HG03196 (cell line): ENCODE data around the gene DENND1C.
"Not testable (repeated sequence)": the region's sequence is repeated elsewhere in the genome, so short reads cannot be mapped to it uniquely, and the experiment has no call there.

Source experiments
- ATAC-seq: cut with Tn5 transposase; IDR thresholded peaks from one replicate; pipeline ENCODE4 v1.9.1; 2021; ENCODE audit not compliant: unreplicated experiment

The DENND1C gene

DNA sequence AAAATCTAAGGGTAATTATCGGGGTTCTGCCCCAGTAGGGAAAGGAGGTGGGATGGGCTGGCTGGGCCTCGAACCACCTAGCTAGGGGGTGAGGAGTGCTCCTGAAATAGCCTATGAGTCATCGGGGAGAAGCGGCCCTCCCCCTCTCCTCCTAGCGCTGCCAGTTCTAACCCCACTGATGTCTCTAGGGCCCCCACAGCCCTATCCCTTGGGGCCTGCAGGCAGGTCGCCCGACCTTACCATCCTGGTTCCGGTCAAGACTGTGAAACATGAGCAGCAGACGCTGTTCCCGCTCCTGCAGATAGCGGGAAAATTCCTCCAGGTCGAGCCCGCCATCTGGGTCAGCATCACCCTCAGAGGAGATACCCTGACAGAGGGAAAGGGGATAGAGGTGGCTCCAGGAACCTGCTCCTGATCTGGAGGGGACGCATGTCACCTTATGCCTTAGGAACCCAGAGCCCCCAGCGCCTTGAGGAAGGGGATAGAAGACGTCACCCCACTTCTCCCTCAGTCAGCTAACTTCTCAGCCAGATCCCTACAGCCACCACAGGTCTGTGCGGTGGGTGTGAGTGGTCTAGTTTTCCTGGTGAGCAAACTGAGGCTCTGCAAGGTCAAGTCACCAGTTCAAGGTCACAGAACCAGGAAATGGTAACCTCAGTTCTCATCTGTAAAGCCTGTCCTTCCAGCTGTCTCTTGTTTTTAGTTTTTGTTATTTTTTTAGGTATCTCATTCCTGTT lies 23.5 kb downstream of the DENND1C start:
- no peak for ATAC-seq

DNA sequence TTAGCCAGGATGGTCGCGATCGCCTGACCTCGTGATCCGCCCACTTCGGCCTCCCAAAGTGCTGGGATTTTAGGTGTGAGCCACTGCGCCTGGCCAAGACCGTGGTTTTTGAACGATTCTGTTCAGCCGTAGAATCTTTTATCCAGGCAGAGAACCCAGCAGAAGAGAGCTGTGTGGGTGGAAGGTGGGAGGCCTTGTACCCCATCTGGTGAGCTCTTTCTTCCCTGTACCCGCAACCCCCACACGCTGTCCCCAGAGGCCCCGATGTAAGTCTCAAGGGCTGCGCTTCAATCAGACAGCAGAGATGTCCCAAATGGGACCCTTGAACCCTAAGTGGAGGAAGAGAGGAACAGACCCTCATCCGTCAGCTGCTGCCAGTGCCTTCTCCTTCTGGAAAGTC lies 25.7 kb downstream of the DENND1C start:
- no peak for ATAC-seq

DNA sequence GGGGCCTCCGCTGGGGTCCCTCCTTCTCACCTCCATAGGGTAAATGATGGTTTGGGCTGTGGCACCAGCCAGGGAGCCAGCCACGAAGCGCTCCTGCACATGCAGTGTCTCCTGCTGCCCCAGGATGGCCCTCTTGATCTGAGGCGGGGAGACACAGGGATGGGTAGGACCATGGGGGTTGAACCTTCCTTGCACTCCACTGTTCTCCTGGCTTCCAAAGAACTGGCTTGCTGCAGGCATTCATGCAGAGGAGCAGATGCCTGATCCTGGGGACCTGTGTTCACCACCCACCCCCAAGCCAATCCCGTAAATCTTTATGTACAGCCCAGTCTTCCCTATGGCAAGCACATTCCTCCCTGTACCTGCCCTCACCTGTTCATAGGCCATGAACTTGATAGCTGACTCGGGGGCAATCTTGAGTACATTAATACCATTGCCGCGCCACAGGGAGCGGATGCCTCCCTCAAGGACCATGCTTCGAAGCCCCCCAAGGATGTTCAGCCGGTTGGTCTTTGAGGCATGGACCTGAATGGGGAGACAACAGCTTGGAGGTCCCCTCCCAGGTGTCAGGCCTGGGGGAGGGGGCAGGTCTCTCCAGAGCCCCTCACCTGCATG lies 27.5 kb downstream of the DENND1C start:
- no peak for ATAC-seq

DNA sequence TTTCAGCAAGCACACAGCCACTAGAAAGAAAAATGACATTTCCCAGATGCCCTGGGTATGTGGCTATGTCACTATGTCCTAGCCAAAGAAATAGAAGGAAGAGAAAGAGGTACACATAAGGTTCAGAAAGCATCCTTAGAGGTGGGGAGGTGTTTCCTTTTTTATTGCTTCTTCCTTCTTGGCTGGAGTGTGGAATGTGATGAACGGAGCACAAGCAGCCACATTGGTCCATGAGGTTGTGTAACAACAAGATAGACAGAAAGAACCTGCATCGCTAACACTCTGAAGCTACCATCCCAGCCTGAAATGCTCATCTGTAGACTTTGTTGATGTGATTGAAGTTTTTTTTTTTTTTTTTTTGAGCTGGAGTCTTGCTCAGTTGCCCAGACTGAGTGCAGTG lies 28.7 kb downstream of the DENND1C start:
- ATAC-seq = no peak

DNA sequence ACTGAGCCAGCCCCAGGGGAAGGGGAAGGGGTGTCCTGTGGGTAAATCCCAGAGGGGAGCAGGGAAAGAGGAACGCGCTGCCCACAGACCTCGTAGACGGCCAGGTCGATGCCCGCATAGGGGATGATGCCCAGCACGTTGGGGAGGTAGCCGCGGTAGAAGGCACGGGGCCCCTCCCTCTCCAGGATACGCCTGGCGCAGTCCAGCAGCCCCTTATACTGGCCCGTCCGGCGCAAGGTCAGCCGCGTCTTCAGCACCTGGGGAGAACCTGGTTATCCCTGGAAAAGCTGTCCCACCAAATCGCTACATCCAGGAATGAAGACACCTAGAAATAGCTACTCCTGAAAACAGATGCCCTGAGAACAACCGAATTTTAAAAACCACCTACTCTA lies 29.4 kb downstream of the DENND1C start:
- no peak for ATAC-seq

DNA sequence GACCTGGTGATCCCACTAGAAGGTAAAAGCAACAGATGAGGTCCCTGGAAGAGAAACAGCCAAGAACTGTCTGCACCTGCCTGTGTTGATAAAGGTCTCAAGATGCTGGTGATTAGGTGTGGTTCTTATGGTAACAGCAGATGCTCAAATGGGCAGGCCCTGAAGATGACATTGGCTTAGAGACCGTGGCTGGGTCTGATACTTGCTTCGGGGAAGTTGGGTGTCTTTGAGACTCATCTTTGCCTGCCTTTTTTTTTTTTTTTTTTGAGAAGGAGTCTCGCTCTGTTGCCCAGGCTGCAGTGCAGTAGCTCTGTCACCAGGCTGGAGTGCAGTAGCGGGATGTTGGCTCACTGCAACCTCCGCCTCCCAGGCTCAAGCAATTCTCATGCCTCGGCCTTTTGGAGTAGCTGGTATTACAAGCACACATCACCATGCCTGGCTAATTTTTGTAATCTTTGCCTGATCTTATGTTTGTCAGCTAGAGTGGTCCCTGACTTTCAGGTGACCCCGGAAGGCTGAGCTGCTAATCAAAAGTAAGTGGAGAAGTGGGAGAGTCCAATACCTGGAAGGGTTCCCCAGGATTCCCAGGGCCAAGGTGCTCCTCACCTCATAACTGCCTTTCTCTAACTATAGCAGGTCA lies 29.9 kb downstream of the DENND1C start:
- no peak for ATAC-seq

DNA sequence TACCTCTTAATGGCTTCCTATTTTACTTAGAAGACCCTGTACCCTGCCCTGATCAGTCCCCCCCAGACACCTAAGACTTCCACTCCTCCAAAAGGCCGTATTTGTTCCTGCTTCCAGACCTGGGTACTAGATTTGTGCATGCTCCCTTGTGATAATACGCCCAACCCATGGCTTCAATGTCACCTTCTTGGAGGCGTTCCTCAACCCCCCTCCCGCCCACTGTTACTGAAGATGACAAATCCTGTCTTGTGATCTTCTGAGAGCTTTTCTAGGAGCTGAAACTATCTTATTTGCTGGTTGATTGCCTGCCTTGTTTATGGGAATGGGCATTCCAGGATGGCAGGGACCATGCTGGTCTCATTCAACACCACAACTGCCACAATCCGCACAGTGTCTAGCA lies 31.4 kb downstream of the DENND1C start:
- ATAC-seq = no peak

DNA sequence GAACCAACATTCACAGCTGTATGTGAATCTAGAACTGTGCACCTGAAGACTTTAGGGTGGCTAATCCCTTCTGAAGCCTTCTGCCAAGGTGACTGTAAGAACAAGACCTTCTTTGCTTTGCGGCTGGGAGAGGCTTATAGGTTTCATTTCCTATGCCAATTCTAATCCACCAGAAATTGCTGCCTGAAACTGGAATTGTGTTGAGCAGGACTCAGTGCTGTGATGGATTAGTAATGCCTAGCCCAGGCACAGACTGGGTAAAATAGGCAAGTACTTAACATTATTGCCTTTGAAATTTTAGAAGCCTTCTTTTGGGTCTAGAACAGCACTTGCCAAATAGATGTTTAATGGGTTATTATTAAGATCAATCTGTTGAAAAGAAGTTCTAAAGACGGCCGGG lies 33.5 kb downstream of the DENND1C start:
- no peak for ATAC-seq

DNA sequence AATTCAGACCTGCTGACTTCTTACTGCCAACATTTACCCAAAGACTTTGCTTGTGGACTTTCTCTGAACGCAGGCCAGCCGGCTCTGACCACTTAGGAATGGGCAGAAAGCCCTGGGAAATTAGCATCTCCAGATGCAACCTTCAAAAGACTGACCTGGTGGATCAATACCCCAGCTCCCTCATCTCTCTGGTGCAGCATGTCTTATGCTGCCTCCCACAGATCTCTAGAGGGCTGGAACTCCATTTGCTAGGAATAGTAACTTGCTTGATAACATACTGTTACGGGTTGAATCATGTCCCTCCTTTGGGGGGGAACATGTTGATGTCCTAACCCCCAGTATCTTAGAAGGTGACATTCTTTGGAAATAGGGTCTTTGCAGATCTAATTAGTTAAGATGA lies 35.1 kb downstream of the DENND1C start:
- no peak for ATAC-seq

DNA sequence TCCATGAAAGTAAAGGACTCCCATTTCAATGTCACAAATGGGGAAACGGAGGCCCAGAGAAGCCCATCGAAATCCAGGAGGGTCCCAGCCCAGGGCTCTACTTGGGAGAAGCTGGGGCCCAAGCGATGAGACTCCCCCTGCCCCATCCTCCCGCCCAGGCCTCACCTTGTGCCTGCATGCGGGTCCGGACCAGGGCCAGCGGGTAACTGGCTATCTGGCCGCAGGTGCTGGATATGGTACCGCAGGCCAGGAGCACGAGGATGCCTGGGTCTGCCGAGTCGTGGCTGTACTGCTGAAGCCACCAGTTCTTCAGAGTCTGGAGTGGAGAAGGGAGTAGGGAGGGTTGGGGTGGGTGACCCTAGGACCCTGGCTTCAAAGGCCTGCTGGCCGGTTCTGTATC lies 37.6 kb downstream of the DENND1C start:
- no peak for ATAC-seq

DNA sequence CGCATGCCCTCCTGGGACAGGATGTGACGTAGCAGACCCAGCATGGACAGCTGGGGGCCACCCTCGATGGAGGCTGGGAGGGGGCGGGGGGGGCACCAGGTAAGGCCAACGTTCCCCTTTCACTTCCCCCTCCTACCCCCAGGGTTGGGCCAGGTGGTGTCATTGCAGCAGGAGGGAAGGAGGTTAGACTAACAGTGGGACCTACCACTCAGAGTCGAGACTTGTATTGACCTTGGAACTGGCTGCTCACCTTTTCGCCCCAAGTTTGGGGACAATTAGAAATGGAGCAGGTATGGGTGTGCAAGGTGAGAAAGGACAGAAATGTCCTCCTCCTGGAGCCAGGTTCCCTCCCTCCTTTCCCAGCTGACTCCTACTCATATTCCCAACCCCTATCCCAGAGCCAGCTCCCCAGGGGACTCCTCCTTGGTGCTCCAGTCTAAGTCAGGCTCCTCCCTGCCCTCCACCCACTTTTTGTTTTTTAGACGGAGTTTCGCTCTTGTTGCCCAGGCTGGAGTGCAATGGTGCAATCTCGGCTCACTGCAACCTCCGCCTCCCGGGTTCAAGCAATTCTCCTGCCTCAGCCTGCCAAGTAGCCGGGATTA lies 39.4 kb downstream of the DENND1C start:
- ATAC-seq = no peak

DNA sequence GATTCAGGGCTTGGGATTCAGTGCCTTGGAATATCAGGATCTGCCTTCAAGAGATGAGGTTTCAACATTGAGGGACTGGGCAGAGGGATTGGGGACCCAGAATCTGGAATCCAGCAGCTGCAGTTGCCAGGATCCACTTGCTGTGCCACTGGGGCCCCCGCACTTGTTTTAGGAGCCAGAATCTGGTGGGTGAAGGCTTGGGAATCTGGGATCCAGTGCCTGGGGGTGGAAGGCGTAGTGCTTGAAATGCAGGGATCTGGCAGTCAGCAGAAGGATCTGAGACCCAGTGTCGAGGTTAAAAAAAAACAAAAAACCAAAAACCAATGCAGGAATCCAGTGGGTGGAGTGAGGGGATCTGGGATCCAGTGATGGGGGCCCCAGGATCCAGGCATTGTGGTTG lies 40.7 kb downstream of the DENND1C start:
- ATAC-seq = no peak

DNA sequence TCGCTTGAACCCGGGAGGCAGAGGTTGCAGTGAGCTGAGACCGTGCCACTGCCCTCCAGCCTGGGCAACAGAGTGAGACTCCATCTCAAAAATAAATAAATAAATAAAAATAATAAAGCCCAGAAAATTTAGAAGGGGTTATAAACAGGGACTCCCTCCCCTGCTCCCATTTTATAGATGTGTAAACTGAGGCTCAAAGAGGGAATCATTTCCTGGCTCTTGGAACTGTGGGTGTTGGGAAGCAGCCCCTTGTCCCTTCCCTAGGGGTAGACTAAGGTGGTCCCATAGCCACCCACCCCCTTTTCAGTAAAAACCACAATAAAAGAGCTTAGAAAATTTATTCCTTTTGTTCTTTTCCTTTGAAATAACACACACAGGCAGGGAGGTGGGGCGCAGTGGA lies 41.8 kb downstream of the DENND1C start:
- no peak for ATAC-seq

DNA sequence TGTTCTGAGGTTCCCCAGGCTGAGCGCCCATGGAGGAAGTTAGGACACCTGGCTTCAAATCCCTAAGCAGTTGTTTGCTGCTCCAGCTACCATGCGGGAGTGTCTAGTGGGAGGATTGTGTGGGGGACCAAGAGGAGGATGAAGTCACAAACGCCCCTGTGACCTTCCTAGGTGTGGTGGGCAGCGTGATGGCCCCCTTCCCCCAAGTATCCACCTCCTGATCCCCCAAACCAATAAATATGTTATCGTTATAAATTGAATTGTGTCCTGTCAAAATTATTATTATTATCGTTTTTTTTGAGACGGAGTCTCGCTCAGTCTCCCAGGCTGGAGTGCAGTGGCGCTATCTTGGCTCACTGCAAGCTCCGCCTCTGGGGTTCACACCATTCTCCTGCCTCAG lies 47.9 kb downstream of the DENND1C start, which contains the start of gene SLC25A41:
Gene SLC25A41, minus strand, starts transcription at position 101 of the 400 bp plus-strand sequence. Its CDS starts 70 bp downstream, at position 31.
- ATAC-seq = no peak

DNA sequence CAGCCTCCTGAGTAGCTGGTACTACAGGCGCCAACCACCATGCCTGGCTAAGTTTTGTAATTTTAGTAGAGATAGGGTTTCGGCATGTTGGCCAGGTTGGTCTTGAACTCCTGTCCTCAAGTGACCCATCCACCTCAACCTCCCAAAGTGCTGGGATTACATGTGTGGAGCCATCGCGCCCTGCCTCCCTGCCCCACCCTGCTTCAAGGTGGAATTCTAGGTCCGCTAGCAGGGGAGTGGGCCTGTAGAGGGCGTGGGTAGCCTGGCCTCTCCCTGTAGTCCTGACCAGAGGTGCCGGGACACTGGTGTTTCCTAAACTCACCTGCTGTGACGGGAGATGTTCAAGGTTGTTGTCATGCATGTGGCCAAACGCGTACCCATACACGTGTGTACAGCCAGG lies 48.4 kb downstream of the DENND1C start:
- ATAC-seq = no peak

DNA sequence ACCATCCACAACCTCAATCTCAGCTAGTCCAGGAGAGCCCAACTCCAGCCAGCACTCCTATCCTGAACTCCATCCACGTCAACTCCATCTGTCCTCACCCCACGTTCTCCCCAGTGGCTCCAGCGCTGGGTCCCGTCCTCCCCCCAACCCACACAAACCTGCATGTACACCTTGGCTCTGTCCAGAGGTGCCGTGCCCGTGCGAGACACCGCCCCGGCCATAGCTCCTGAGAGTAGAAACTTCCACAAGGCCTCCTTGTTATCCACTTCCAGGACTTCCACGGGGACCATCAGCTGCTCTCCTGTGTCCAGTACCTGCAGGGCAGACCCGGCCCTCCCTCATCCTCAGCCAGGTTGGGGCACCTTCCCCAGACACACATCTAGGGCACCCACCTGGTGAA lies 49.7 kb downstream of the DENND1C start:
- ATAC-seq = no peak

DNA sequence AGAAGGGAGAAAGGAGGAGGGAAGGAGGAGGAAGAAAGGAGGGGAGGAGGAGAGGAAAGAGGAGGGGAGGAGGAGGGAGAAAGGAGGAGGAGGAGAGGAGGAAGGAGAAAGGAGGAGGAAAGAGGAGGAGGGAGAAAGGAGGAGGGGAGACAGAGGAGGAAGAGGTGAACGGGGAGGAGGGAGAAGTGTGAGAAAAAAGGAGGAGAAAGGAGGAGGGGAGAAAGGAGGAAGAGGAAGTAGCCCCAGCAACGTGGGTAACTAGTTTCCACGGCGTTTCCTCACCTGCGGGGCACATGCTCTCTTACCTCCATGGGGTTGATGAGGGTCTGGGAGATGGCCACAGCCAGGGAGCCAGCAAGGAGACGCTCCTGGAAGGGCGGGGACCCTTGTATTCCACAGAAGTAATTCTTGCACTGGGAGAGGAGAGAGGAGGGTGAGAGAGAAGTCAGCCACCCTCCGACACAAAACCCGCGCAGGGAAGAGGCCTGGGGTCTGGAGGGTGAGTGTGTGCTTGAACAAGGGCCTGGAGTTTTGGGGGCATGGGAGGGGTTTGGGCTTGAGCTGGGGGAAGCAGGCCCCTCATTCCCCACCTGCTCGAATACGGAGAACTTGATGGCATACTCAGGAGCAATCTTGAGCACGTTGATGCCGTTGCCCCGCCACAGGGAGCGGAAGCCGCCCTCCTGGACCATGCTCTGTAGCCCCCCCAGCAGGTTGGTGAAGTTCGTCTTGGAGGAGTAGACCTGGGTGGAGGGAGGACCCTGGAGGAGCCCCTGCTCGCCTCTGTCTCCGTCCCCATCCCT lies 52.0 kb downstream of the DENND1C start:
- no peak for ATAC-seq

DNA sequence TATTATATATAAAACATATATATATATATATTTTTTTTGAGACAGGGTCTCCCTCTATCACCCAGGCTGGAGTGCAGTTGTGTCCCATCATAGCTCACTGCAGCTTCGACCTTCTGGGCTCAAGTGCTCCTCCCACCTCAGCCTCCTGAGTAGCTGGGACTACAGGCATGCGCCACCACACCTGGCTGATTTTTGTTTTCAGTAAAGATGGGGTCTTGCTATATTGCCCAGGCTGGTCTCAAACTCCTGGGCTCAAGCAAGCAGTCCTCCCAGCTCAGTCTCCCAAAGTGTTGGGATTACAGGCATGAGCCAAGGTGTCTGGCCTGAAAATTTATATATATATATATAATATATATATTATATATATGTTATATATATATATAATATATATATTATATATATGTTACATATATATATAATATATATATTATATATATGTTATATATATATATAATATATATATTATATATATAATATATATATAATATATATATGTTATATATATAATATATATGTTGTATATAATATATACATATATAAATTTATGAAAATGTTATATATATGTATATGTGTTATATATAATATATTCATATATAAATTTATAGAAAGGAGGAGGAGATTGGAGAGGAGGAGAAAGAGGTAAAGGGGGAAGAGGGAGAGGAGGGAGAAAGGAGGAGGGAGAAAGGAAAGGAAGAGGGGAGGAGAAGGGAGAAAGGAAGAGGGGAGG lies 52.7 kb downstream of the DENND1C start:
- ATAC-seq = not testable (repeated sequence)

DNA sequence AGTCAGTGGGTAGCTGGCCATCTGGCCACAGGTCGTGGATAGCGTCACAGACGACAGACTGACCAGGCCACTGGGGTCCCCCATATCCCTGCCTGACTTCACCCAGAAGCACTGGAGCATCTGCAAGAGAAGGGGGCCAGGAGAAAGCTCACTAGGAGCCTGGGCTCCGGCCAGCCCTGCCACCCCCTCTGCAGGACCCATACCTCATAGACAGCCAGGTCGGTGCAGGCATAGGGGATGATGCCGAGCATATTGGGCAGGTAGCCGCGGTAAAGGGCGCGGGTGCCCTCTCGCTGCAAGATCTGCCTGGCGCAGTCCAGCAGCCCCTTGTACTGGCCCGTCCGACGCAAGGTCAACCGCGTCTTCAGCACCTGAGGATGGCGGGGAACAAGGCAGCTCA lies 54.5 kb downstream of the DENND1C start:
- ATAC-seq = no peak
